Esophagus (tissue), 2 donors: Measurements from ENCODE around the gene KDM5C. TPM values are rescaled to one million over a fixed set of nuclear protein-coding genes. Genes with fewer than 3 reads are reported as not detected.

Source experiments
- H3K27ac ChIP-seq, 2 donors: one replicate each; pipeline ENCODE4 v1.5.1; 2013; ENCODE audit warnings: low read depth in 2 of 2, mild to moderate bottlenecking in 2 of 2, inconsistent platforms in 1 of 2, low read length in 1 of 2, moderate library complexity in 1 of 2
- H3K27me3 ChIP-seq, 2 donors: one replicate each; pipeline ENCODE4 v1.6.1; 2013; ENCODE audit warnings: low read length in 2 of 2, control low read depth in 1 of 2, mild to moderate bottlenecking in 1 of 2; ENCODE audit not compliant: insufficient read depth in 2 of 2, control insufficient read depth in 1 of 2
- H3K36me3 ChIP-seq, 2 donors: one replicate each; pipeline ENCODE4 v1.6.1; 2013; ENCODE audit warnings: low read length in 1 of 2; ENCODE audit not compliant: control insufficient read depth in 2 of 2, insufficient read depth in 2 of 2
- H3K4me1 ChIP-seq, 2 donors: one replicate each; pipeline ENCODE4 v1.6.1; 2013; ENCODE audit warnings: low read length in 1 of 2; ENCODE audit not compliant: control insufficient read depth in 2 of 2, insufficient read depth in 2 of 2
- H3K4me3 ChIP-seq, 2 donors: one replicate each; pipeline ENCODE4 v1.5.1; 2013; ENCODE audit warnings: low read length in 2 of 2, mild to moderate bottlenecking in 2 of 2, low read depth in 1 of 2, moderate library complexity in 1 of 2
- H3K9me3 ChIP-seq, 2 donors: one replicate each; pipeline ENCODE4 v1.6.1; 2013; ENCODE audit warnings: mild to moderate bottlenecking in 2 of 2, low read depth in 1 of 2, low read length in 1 of 2, moderate library complexity in 1 of 2; ENCODE audit not compliant: control insufficient read depth in 2 of 2, insufficient read depth in 1 of 2
- WGBS, 2 donors: extraction: QIAGEN DNeasy Blood & Tissue Kit; methylation state at CpG; one replicate each; pipeline ENCODE4 v1.1.7; 2013; 5-methylcytosine and 5-hydroxymethylcytosine counted together
- polyA plus RNA-seq, 2 donors: library from polyadenylated mRNA; stranded (reverse); fragments of 200-250 nt; gene quantifications; one replicate each; pipeline ENCODE4 v1.2.3, GENCODE V29; 2013
- donor health status: healthy with polysubstance abuse.
- donor health status: Bipolar disorder and iron deficiency.

Gene KDM5C
- polyA plus RNA-seq, 2 donors: 37.1 to 42.6 TPM

DNA sequence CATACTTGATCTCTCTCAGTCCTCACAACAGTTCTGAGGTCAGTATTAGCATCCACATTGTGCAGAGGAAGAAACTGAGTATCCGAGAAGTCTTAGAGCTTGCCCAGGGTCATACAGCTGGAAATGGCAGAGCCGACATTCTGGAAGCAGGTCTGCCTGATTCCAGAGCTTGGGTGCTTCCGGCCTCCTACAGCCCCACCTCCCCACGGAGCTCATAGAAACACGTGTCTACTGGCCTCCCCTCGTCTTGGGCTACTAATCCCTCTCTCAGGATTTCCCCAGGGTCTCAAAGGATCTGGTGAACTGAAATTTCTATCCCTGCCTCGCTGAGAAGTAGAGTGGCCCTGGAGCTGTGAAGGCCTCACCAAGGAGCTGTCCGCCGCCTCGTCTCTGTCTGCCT, 12.0 kb upstream of the KDM5C start:
- no peak overlapping the region for H3K27ac ChIP-seq
- H3K9me3 ChIP-seq: no peaks in the 10 kb centered on the region
- no peak overlapping the region for H3K4me3 ChIP-seq
- H3K27me3 ChIP-seq: no peaks in the 10 kb centered on the region
- H3K36me3 ChIP-seq: peaks cover 0 to 10% of the 10 kb centered on the region in 2 donors
- 64 to 77% methylated on average over 10 of the region's 10 CpGs for WGBS, 2 donors
- H3K4me1 ChIP-seq: no peaks in the 10 kb centered on the region

- Histone ChIP-seq H3K27ac (no peak overlapping the region), H3K4me3 (no peak overlapping the region), H3K9me3 (no peaks in the 10 kb centered on the region), H3K36me3 (peaks cover 0 to 5% of the 10 kb centered on the region in 2 donors), H3K27me3 (no peaks in the 10 kb centered on the region), H3K4me1 (no peaks in the 10 kb centered on the region)
- 85 to 89% methylated on average over 16 to 20 of the region's 20 CpGs for WGBS, 2 donors
These were observed 11.1 kb upstream of the KDM5C start for GRCh38 chrX:53236025-53236679.

DNA sequence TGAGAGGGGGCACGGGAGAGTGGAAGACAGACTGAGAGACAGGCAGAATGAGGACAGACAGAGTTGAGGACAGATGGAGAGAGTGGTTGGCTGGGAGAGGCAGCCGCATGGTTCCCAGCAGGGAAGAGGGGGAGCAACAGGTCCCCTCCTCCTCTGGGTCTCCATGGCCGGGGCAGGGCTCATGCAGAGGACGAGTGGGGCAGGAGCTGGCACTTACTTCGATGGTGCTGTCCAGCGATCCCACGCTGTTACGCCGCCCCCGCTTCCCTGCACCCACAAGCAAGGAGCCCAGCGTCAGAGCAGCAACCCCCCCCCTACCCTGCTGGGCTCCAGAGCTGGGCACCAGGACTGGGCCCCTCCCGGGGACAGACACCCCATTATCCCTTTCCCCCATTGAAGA, 10.6 kb upstream of the KDM5C start:
- H3K9me3 ChIP-seq: no peaks in the 10 kb centered on the region
- WGBS, 2 donors: 75 to 91% methylated on average over 11 to 12 of the region's 12 CpGs
- no peaks in the 10 kb centered on the region for H3K4me1 ChIP-seq
- H3K36me3 ChIP-seq: peaks cover 0 to 5% of the 10 kb centered on the region in 2 donors
- no peak overlapping the region for H3K27ac ChIP-seq
- H3K27me3 ChIP-seq: no peaks in the 10 kb centered on the region
- no peak overlapping the region for H3K4me3 ChIP-seq

- H3K9me3 ChIP-seq: no peaks in the 10 kb centered on the region
- H3K27ac ChIP-seq: no peak overlapping the region
- no peak overlapping the region for H3K4me3 ChIP-seq
- no peaks in the 10 kb centered on the region for H3K27me3 ChIP-seq
- no peaks in the 10 kb centered on the region for H3K4me1 ChIP-seq
- WGBS, 2 donors: 90 to 100% methylated on average over 6 to 9 of the region's 9 CpGs
- H3K36me3 ChIP-seq: peaks cover 0 to 5% of the 10 kb centered on the region in 2 donors
These were observed 9.5 kb upstream of the KDM5C start for GRCh38 chrX:53234484-53234883.

GRCh38 chrX:53233536-53233935, 8.5 kb upstream of the KDM5C start:
- 76 to 86% methylated on average over 8 to 9 of the region's 9 CpGs for WGBS, 2 donors
- Histone ChIP-seq H3K27me3 (no peaks in the 10 kb centered on the region), H3K27ac (no peak overlapping the region), H3K4me1 (no peaks in the 10 kb centered on the region), H3K9me3 (no peaks in the 10 kb centered on the region), H3K4me3 (no peak overlapping the region), H3K36me3 (peaks cover 0 to 5% of the 10 kb centered on the region in 2 donors)

GRCh38 chrX:53230116-53230515, 5.1 kb upstream of the KDM5C start:
- H3K9me3 ChIP-seq: no peaks in the 10 kb centered on the region
- H3K4me1 ChIP-seq: no peaks in the 10 kb centered on the region
- no peak overlapping the region for H3K27ac ChIP-seq
- 68 to 83% methylated on average over 5 of the region's 5 CpGs for WGBS, 2 donors
- no peaks in the 10 kb centered on the region for H3K36me3 ChIP-seq
- no peaks in the 10 kb centered on the region for H3K27me3 ChIP-seq
- H3K4me3 ChIP-seq: no peak overlapping the region

DNA sequence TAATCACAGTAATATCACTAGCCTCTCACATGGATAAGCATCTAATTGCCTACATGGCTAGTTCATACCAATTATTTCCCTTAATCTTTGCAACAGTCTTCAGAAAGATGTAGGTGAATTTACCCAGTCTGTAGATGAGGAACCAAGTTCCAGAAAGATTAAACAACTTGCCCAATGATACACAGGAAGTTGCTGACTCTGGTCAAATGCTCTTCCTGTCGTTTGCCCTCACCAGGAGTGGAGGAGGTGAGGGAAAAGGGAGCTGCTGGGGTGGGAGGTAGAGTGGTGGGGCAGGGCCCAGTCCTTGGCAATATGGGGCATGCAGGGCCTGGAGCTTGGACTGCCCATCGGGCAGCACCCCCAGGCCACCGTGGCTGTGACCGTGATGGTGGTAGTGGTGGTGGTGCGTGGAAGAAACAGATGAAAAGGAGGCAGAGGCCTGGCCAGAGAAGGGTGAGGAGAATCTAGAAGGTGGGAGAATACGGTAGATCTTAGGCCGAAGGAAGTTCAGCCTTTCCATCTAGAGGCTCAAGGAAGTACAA, 2.3 kb upstream of the KDM5C start:
- no peaks in the 10 kb centered on the region for H3K27me3 ChIP-seq
- H3K4me1 ChIP-seq: peaks cover 11 to 13% of the 10 kb centered on the region in 2 donors
- H3K9me3 ChIP-seq: no peaks in the 10 kb centered on the region
- 83% methylated on average over 7 of the region's 7 CpGs for WGBS, 2 donors
- H3K36me3 ChIP-seq: no peaks in the 10 kb centered on the region
- no peak overlapping the region for H3K4me3 ChIP-seq
- no peak overlapping the region for H3K27ac ChIP-seq

DNA sequence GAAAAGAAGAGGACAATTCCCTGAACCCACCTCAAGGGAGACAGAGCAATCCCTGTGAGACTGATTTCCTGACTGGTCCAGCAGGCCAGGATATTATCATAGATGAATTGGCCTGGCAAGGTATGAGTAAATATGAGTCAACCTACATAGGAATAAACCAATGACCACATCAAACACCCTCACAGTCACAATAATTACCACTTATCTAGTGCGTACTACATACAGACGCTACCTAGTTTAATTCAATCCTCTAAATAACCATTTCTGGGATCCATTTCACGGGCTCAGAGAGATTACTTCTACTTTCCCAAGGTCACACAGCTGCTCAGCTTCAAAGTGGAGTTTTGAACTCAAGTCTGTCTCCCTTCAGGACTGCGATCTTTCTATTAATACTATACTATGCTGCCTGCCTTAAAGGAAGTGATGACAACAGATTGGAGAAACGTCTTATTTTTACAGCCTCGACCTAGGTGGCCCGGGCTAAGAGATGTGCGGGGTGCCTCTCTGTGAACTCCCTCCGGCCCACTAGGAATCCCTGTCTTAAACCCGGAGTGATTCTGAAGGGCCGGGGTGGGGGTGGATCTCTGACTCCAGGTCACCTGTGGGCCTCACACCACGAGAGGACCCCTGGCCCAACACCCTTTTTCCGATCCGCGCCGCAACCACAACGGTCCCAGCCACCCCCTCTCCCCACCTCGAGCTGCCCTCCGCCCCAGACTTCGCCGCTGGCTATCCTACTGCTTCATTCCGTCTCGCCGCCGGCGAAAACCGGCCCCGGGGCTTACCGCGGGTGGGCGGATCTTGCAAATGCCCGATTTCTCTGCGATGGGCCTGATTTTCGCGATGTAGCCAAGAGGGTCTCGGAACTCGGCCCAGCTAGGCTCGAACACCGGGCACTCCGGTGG, 800 bp downstream of the KDM5C start:
- 0 to 1% methylated on average over 40 of the region's 40 CpGs for WGBS, 2 donors
- Histone ChIP-seq H3K4me1 (peaks cover 14 to 22% of the 10 kb centered on the region in 2 donors), H3K36me3 (peaks cover 10 to 11% of the 10 kb centered on the region in 2 donors), H3K27ac (peak overlapping the region; percentile 59 to 71), H3K4me3 (peak overlapping the region; percentile 86 to 88), H3K27me3 (no peaks in the 10 kb centered on the region), H3K9me3 (no peaks in the 10 kb centered on the region)

DNA sequence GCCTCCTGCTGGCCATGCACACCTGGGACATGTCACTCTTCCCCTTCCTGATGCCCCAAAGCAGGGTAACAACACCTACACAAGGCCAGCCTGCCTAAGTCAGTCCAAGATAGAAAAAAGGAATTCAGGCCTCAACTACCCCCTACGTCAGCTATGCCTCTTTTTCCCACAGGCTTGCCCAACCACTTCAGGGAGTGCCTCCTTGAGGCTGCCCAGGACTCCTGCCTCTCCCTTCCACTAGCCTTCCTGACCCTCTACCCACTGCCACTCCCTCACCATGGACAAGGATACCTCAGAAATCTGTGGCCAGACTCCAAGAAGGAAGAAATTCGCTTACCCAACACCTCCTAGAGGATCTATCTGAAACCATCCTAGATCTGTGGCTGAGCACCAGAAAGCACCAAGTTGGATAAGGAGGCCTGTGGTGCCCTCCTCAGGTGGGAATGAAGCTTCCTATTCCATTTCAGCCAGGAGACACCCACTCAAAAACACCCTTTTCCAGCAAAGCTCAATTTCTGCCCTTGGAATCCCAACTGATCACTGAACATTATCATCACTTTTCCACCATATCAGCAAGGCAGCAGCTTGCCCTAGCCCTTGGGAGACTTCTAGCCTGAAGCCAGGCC, 1.8 kb downstream of the KDM5C start:
- Histone ChIP-seq H3K27me3 (no peaks in the 10 kb centered on the region), H3K9me3 (no peaks in the 10 kb centered on the region), H3K4me3 (peak overlapping the region; percentile 86 to 88), H3K4me1 (peaks cover 14 to 22% of the 10 kb centered on the region in 2 donors), H3K27ac (peak overlapping the region in 1 of 2 donors; percentile 35), H3K36me3 (peaks cover 12 to 13% of the 10 kb centered on the region in 2 donors)
- 30 to 55% methylated on average over 2 of the region's 2 CpGs for WGBS, 2 donors
